Activated CD8-positive, alpha-beta T cell treated with anti-CD3 and anti-CD28 coated beads for 36 hours (primary cell): ENCODE data around the gene YBX3. TPM values are rescaled to one million over a fixed set of nuclear protein-coding genes. Genes with fewer than 3 reads are reported as not detected.

Experiments used
- ATAC-seq: fragments of 200-7000 bp; cut with Tn5 transposase; one replicate; pipeline ENCODE4 v1.10.0; 2021; ENCODE audit warnings: mild to moderate bottlenecking, moderate library complexity
- CTCF ChIA-PET: fragments of 350-600 bp; sonication (Branson Sonifier 250); formaldehyde crosslinking; loops from one replicate; lab custom pipeline; 2021; ENCODE audit warnings: antibody characterized with exemption; lab: Charles Lee
- POLR2A ChIA-PET: fragments of 350-600 bp; sonication (Branson Sonifier 250); formaldehyde crosslinking; loops from one replicate; lab custom pipeline; 2021; ENCODE audit warnings: antibody characterized with exemption; lab: Charles Lee
- DNase-seq: peaks from one replicate; pipeline ENCODE4 v3.0.0-alpha.2; 2020
- H3K27ac Mint-ChIP-seq: one replicate; pipeline ENCODE4 v1.8.0; 2021; ENCODE audit warnings: mild to moderate bottlenecking, mixed read lengths
- H3K27me3 Mint-ChIP-seq: one replicate; pipeline ENCODE4 v1.8.0; 2021; ENCODE audit warnings: mixed read lengths
- H3K36me3 Mint-ChIP-seq: one replicate; pipeline ENCODE4 v1.8.0; 2021; ENCODE audit warnings: low read depth, mixed read lengths
- H3K4me1 Mint-ChIP-seq: one replicate; pipeline ENCODE4 v1.8.0; 2021; ENCODE audit warnings: low read depth, mixed read lengths
- H3K4me3 Mint-ChIP-seq: one replicate; pipeline ENCODE4 v1.8.0; 2021; ENCODE audit warnings: mild to moderate bottlenecking, moderate library complexity, mixed read lengths
- H3K9me3 Mint-ChIP-seq: one replicate; pipeline ENCODE4 v1.8.0; 2021; ENCODE audit warnings: mixed read lengths
- intact Hi-C: fragments of 100-400 bp; cut with micrococcal nuclease; formaldehyde crosslinking; loops from one replicate; pipeline ENCODE4 v1.10.0; 2022
- total RNA-seq, 2 experiments: library from RNA; stranded (reverse); gene quantifications; one replicate each; pipeline ENCODE4 v1.2.3, GENCODE V29; 2021
- TF ChIP-seq, protein P1 (sequence below): fragments of 200-600 bp; IDR thresholded peaks from one replicate; pipeline ENCODE4 v1.8.0; 2022; ENCODE audit warnings: antibody characterized with exemption, mild to moderate bottlenecking

YBX3 gene
- total RNA-seq, 2 experiments from 2014 or later = 258 to 273 TPM

- CTCF ChIA-PET = interaction anchor here (3.2 kb wide), 1 partner anchor 23 kb away, joined by 17 read pairs; no protein-coding TSS in a partner anchor
- peaks cover 10% of the 10 kb centered on the region for H3K4me1 Mint-ChIP-seq
- no peaks in the 10 kb centered on the region for H3K9me3 Mint-ChIP-seq
- TF ChIP-seq, protein P1, sequence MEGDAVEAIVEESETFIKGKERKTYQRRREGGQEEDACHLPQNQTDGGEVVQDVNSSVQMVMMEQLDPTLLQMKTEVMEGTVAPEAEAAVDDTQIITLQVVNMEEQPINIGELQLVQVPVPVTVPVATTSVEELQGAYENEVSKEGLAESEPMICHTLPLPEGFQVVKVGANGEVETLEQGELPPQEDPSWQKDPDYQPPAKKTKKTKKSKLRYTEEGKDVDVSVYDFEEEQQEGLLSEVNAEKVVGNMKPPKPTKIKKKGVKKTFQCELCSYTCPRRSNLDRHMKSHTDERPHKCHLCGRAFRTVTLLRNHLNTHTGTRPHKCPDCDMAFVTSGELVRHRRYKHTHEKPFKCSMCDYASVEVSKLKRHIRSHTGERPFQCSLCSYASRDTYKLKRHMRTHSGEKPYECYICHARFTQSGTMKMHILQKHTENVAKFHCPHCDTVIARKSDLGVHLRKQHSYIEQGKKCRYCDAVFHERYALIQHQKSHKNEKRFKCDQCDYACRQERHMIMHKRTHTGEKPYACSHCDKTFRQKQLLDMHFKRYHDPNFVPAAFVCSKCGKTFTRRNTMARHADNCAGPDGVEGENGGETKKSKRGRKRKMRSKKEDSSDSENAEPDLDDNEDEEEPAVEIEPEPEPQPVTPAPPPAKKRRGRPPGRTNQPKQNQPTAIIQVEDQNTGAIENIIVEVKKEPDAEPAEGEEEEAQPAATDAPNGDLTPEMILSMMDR = no peak
- ATAC-seq = no peak
- POLR2A ChIA-PET = no interaction called here
- no peak for DNase-seq
- no peak overlapping the region for H3K27ac Mint-ChIP-seq
- peaks cover 4% of the 10 kb centered on the region for H3K36me3 Mint-ChIP-seq
- no peak overlapping the region for H3K4me3 Mint-ChIP-seq
- peaks cover 26% of the 10 kb centered on the region for H3K27me3 Mint-ChIP-seq
- intact Hi-C loops = no loop called here
These were observed 3.8 kb upstream of the YBX3 start for GRCh38 chr12:10726945-10727344.

DNA sequence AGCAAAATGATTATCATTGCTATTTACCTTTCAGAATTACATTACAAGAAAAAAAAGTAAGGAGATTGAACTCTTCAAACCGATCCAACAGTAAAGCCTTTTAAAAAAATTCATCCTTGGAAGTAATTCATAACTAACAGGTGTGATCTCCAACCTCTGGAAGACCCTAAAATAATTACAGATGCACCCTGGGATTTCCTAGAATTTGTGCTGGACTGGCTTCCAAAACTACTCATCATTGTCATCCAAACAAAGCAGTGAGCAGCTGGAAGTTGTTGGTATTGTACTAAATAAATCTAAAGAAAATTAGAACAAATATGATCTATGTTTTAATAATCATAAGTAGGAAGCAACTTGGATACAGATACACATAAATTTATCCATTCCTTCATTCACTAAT is 1.9 kb upstream of the YBX3 start:
- Mint-ChIP-seq H3K27me3 (peaks cover 26% of the 10 kb centered on the region), H3K4me3 (no peak overlapping the region), H3K27ac (no peak overlapping the region), H3K9me3 (no peaks in the 10 kb centered on the region), H3K4me1 (peaks cover 21% of the 10 kb centered on the region), H3K36me3 (peaks cover 18% of the 10 kb centered on the region)
- TF ChIP-seq, protein P1 = no peak
- no peak for DNase-seq
- intact Hi-C loops = no loop called here
- ChIA-PET CTCF (interaction anchor here (1.3 to 2.5 kb wide), 2 partner anchors 23 to 25 kb away, joined by 3 to 16 read pairs; no protein-coding TSS in a partner anchor), POLR2A (interaction anchor here (0.9 kb wide), 1 partner anchor 171 kb away, joined by 3 read pairs; no protein-coding TSS in a partner anchor)
- no peak for ATAC-seq

DNA sequence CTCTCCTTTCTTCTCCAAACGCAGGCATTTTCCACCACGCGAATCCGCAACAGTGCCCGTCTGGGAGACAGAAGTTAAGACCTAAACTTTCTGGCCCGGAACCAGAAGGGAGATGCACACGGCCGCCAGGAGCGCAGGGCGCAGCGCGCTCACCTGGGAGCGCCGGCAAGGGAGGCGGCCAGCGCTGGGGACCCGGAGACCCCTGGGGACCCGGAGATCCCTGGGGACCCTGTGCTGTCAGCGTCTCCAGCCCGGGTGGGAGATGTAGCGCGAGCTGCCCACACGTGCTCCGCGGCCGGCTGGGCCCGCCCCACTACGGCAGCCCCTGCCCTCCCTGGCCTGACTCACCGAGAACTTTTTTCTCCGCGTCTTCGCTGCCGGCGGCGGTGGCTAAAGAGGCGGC is 620 bp downstream of the YBX3 start:
- intact Hi-C loops = no loop called here
- H3K27me3 Mint-ChIP-seq = peaks cover 24% of the 10 kb centered on the region
- peak overlapping the region; percentile 98 for H3K4me3 Mint-ChIP-seq
- DNase-seq = peak; percentile 67
- ChIA-PET CTCF (interaction anchor here (1.0 to 2.5 kb wide), 2 partner anchors 27 to 356 kb away, joined by 3 to 16 read pairs; no protein-coding TSS in a partner anchor), POLR2A (interaction anchor here (0.7 to 2.6 kb wide), 7 partner anchors 11 to 334 kb away, joined by 3 to 9 read pairs (median 4); no protein-coding TSS in a partner anchor)
- H3K36me3 Mint-ChIP-seq = peaks cover 30% of the 10 kb centered on the region
- H3K4me1 Mint-ChIP-seq = peaks cover 43% of the 10 kb centered on the region
- H3K9me3 Mint-ChIP-seq = no peaks in the 10 kb centered on the region
- H3K27ac Mint-ChIP-seq = peak overlapping the region; percentile 99
- TF ChIP-seq, protein P1 = no peak
- ATAC-seq = peak; percentile 58

- peaks cover 49% of the 10 kb centered on the region for H3K4me1 Mint-ChIP-seq
- intact Hi-C loops = no loop called here
- TF ChIP-seq, protein P1 = no peak
- H3K36me3 Mint-ChIP-seq = peaks cover 37% of the 10 kb centered on the region
- no peaks in the 10 kb centered on the region for H3K9me3 Mint-ChIP-seq
- POLR2A ChIA-PET = interaction anchor here (0.6 to 2.6 kb wide), 6 partner anchors 10 to 1580 kb away, joined by 3 to 8 read pairs (median 4); no protein-coding TSS in a partner anchor
- H3K27ac Mint-ChIP-seq = peak overlapping the region; percentile 99
- peaks cover 23% of the 10 kb centered on the region for H3K27me3 Mint-ChIP-seq
- peak overlapping the region; percentile 98 for H3K4me3 Mint-ChIP-seq
- DNase-seq = peak; percentile 80
- ATAC-seq = peak; percentile 67
- CTCF ChIA-PET = no interaction called here
These were observed 1.2 kb downstream of the YBX3 start for GRCh38 chr12:10721651-10722501.
